T47D (cell line): Measurements from ENCODE around the gene ZSCAN20.

ENCODE experiments used
- DNase-seq, 2 experiments: peaks; one replicate each; pipeline versions ENCODE4 v3.0.0 to v3.0.0-alpha.2; 2011 to 2012; ENCODE audit warnings: low read depth in 1 of 2, low spot score in 1 of 2
- JUND ChIP-seq: IDR thresholded peaks from 2 replicates; pipeline ENCODE4 v1.6.1; 2012; ENCODE audit warnings: low read depth
- in situ Hi-C: cut with HindIII; loops from 2 replicates; pipeline ENCODE4 v1.10.0; 2016; ENCODE audit warnings: low sequenced_read_pairs, low pct_unique_long_range_greater_than_20kb

The ZSCAN20 gene

GRCh38 chr1:33435096-33435820 is 37.2 kb upstream of the ZSCAN20 start:
- no peak for TF ChIP-seq JUND
- in situ Hi-C loops: no loop called here
- no peak for DNase-seq

GRCh38 chr1:33436557-33437285 is 35.7 kb upstream of the ZSCAN20 start:
- DNase-seq: no peak
- in situ Hi-C loops: no loop called here
- no peak for TF ChIP-seq JUND

- in situ Hi-C loops: no loop called here
- no peak for TF ChIP-seq JUND
- no peak for DNase-seq
Measured at GRCh38 chr1:33438364-33439160, 33.9 kb upstream of the ZSCAN20 start.

- TF ChIP-seq JUND: no peak
- in situ Hi-C loops: no loop called here
- DNase-seq: no peak
Measured at GRCh38 chr1:33439662-33440061, 32.8 kb upstream of the ZSCAN20 start.

- no peak for DNase-seq
- no peak for TF ChIP-seq JUND
- in situ Hi-C loops: no loop called here
Measured at GRCh38 chr1:33441088-33441745, 31.2 kb upstream of the ZSCAN20 start.

- no peak for DNase-seq
- no peak for TF ChIP-seq JUND
- in situ Hi-C loops: no loop called here
Measured at GRCh38 chr1:33442141-33442540, 30.3 kb upstream of the ZSCAN20 start.

GRCh38 chr1:33443080-33443704 is 29.3 kb upstream of the ZSCAN20 start:
- in situ Hi-C loops: no loop called here
- no peak for DNase-seq
- no peak for TF ChIP-seq JUND

GRCh38 chr1:33443705-33444180 is 28.7 kb upstream of the ZSCAN20 start:
- in situ Hi-C loops: no loop called here
- no peak for TF ChIP-seq JUND
- DNase-seq: no peak

GRCh38 chr1:33445108-33445507 is 27.3 kb upstream of the ZSCAN20 start:
- TF ChIP-seq JUND: no peak
- in situ Hi-C loops: no loop called here
- DNase-seq: no peak

GRCh38 chr1:33446590-33446989 is 25.9 kb upstream of the ZSCAN20 start:
- TF ChIP-seq JUND: no peak
- DNase-seq: no peak
- in situ Hi-C loops: no loop called here

- in situ Hi-C loops: no loop called here
- no peak for DNase-seq
- TF ChIP-seq JUND: no peak
Measured at GRCh38 chr1:33454646-33455282, 17.7 kb upstream of the ZSCAN20 start.
